ENCODE measurements around the gene TLR8.

- no peak for TF ChIP-seq GATA2 (IDR thresholded peaks at IDR 0.05; ENCODE audit: low read depth, low read length)
- TF ChIP-seq GATA3 (IDR thresholded peaks at IDR 0.05; ENCODE audit: low read depth, low read length) = no peak
These were observed 31.8 kb upstream of the TLR8 start for GRCh38 chrX:12874581-12874980.
